Osteocyte (in vitro differentiated cells): ENCODE data around the gene TMEM41A. TPM values are rescaled to one million over a fixed set of nuclear protein-coding genes. Genes with fewer than 3 reads are reported as not detected.
"Not testable (repeated sequence)": the region's sequence is repeated elsewhere in the genome, so short reads cannot be mapped to it uniquely, and the experiment has no call there.

ENCODE experiments used
- DNase-seq: peaks from one replicate; pipeline ENCODE4 v3.0.0; 2021; ENCODE audit warnings: mixed read lengths; ENCODE audit not compliant: unreplicated experiment; ENCODE audit errors: extremely low spot score
- H3K27ac Mint-ChIP-seq: one replicate; pipeline ENCODE4 v1.8.0; 2021; ENCODE audit warnings: mild to moderate bottlenecking, mixed read lengths; ENCODE audit not compliant: unreplicated experiment
- H3K27me3 Mint-ChIP-seq: one replicate; pipeline ENCODE4 v1.8.0; 2021; ENCODE audit warnings: mixed read lengths; ENCODE audit not compliant: unreplicated experiment
- H3K36me3 Mint-ChIP-seq: one replicate; pipeline ENCODE4 v1.8.0; 2021; ENCODE audit warnings: mixed read lengths; ENCODE audit not compliant: unreplicated experiment
- H3K4me1 Mint-ChIP-seq: one replicate; pipeline ENCODE4 v1.8.0; 2021; ENCODE audit warnings: mixed read lengths; ENCODE audit not compliant: unreplicated experiment
- H3K4me3 Mint-ChIP-seq: one replicate; pipeline ENCODE4 v1.8.0; 2021; ENCODE audit warnings: mild to moderate bottlenecking, moderate library complexity, mixed read lengths; ENCODE audit not compliant: unreplicated experiment
- H3K9me3 Mint-ChIP-seq: one replicate; pipeline ENCODE4 v1.8.0; 2021; ENCODE audit warnings: mixed read lengths; ENCODE audit not compliant: unreplicated experiment
- CTCF ChIP-seq: fragments of 200-600 bp; sonication (generic); IDR thresholded peaks from 2 replicates; pipeline ENCODE4 v1.5.0; 2021; ENCODE audit warnings: antibody characterized with exemption, mild to moderate bottlenecking, moderate library complexity
- total RNA-seq: library from RNA; stranded (reverse); gene quantifications from 2 replicates; pipeline ENCODE4 v1.2.1, GENCODE V29; 2021

Gene TMEM41A
- total RNA-seq, 1 donor from 2014 or later = 17.5 TPM

GRCh38 chr3:185477316-185477715 lies 21.5 kb downstream of the TMEM41A start:
- peaks cover 22% of the 10 kb centered on the region for H3K36me3 Mint-ChIP-seq
- H3K4me3 Mint-ChIP-seq = no peak overlapping the region
- H3K27ac Mint-ChIP-seq = no peak overlapping the region
- H3K9me3 Mint-ChIP-seq = no peaks in the 10 kb centered on the region
- TF ChIP-seq CTCF = no peak
- no peaks in the 10 kb centered on the region for H3K4me1 Mint-ChIP-seq
- H3K27me3 Mint-ChIP-seq = no peaks in the 10 kb centered on the region
- no peak for DNase-seq

- H3K36me3 Mint-ChIP-seq = peaks cover 18% of the 10 kb centered on the region
- H3K27ac Mint-ChIP-seq, H3K27me3 Mint-ChIP-seq, H3K4me3 Mint-ChIP-seq, H3K9me3 Mint-ChIP-seq, DNase-seq, H3K4me1 Mint-ChIP-seq: not testable (repeated sequence)
These were observed 23.9 kb downstream of the TMEM41A start for GRCh38 chr3:185474922-185475321.

GRCh38 chr3:185473290-185473815 lies 25.5 kb downstream of the TMEM41A start:
- Mint-ChIP-seq H3K4me3 (no peak overlapping the region), H3K9me3 (no peaks in the 10 kb centered on the region), H3K27ac (no peak overlapping the region), H3K27me3 (no peaks in the 10 kb centered on the region), H3K36me3 (peaks cover 18% of the 10 kb centered on the region), H3K4me1 (no peaks in the 10 kb centered on the region)
- no peak for DNase-seq
- TF ChIP-seq CTCF = no peak

- Mint-ChIP-seq H3K27ac (no peak overlapping the region), H3K9me3 (no peaks in the 10 kb centered on the region), H3K27me3 (no peaks in the 10 kb centered on the region), H3K4me1 (no peaks in the 10 kb centered on the region), H3K36me3 (peaks cover 28% of the 10 kb centered on the region), H3K4me3 (no peak overlapping the region)
- no peak for TF ChIP-seq CTCF
- no peak for DNase-seq
These were observed 28.5 kb downstream of the TMEM41A start for GRCh38 chr3:185470323-185470722.

- Mint-ChIP-seq H3K27ac (no peak overlapping the region), H3K9me3 (no peaks in the 10 kb centered on the region), H3K27me3 (no peaks in the 10 kb centered on the region), H3K4me3 (no peak overlapping the region), H3K4me1 (no peaks in the 10 kb centered on the region), H3K36me3 (peaks cover 24% of the 10 kb centered on the region)
- DNase-seq = no peak
- TF ChIP-seq CTCF = no peak
These were observed 29.3 kb downstream of the TMEM41A start for GRCh38 chr3:185469542-185469941.

- H3K27ac Mint-ChIP-seq, H3K4me3 Mint-ChIP-seq, H3K9me3 Mint-ChIP-seq, H3K4me1 Mint-ChIP-seq, H3K27me3 Mint-ChIP-seq, DNase-seq: not testable (repeated sequence)
- H3K36me3 Mint-ChIP-seq = peaks cover 12% of the 10 kb centered on the region
These were observed 32.7 kb downstream of the TMEM41A start for GRCh38 chr3:185466123-185466522.
